HepG2 (cell line): ENCODE measurements around the gene GRB2. TPM values are rescaled to one million over a fixed set of nuclear protein-coding genes. Genes with fewer than 3 reads are reported as not detected.

ENCODE experiments used
- BCLAF1 ChIP-seq: fragments of 450-650 bp; IDR thresholded peaks from 2 replicates; pipeline ENCODE4 v1.6.1; 2017; ENCODE audit warnings: mild to moderate bottlenecking
- CBX1 ChIP-seq: IDR thresholded peaks from one replicate; pipeline ENCODE4 v1.6.1; 2016; ENCODE audit warnings: antibody characterized with exemption, low read depth
- CENPBD1 ChIP-seq: sonication (generic); formaldehyde crosslinking; IDR thresholded peaks from 2 replicates; pipeline ENCODE4 v1.8.0; 2022; ENCODE audit warnings: missing genetic modification reagents, low read depth, mild to moderate bottlenecking, borderline replicate concordance
- EEA1 ChIP-seq: sonication (generic); formaldehyde crosslinking; IDR thresholded peaks from 2 replicates; pipeline ENCODE4 v1.5.1; 2020; ENCODE audit warnings: mild to moderate bottlenecking, missing genetic modification reagents, borderline replicate concordance
- MZF1 ChIP-seq: sonication (generic); formaldehyde crosslinking; IDR thresholded peaks from 2 replicates; pipeline ENCODE4 v1.8.1; 2023; ENCODE audit warnings: mild to moderate bottlenecking, missing genetic modification reagents, borderline replicate concordance
- NFYC ChIP-seq: IDR thresholded peaks from 2 replicates; pipeline ENCODE4 v1.6.1; 2016; ENCODE audit warnings: missing genetic modification reagents, missing compliant biosample characterization
- NR3C1 ChIP-seq: sonication (generic); formaldehyde crosslinking; IDR thresholded peaks from 2 replicates; pipeline ENCODE4 v1.4.0; 2020; ENCODE audit warnings: missing genetic modification reagents
- NRL ChIP-seq: sonication (generic); formaldehyde crosslinking; IDR thresholded peaks from 2 replicates; pipeline ENCODE4 v1.5.0; 2020; ENCODE audit warnings: missing genetic modification reagents, mild to moderate bottlenecking, moderate library complexity, borderline replicate concordance
- PAF1 ChIP-seq: IDR thresholded peaks from 2 replicates; pipeline ENCODE4 v1.6.1; 2016; ENCODE audit warnings: missing genetic modification reagents, missing compliant biosample characterization
- POLR2G ChIP-seq: fragments of 200-400 bp; formaldehyde crosslinking; IDR thresholded peaks from 2 replicates; pipeline ENCODE4 v1.6.1; 2018; ENCODE audit warnings: mild to moderate bottlenecking, low read depth, low read length, moderate library complexity
- PRMT3 ChIP-seq: sonication (generic); formaldehyde crosslinking; IDR thresholded peaks from 2 replicates; pipeline ENCODE4 v1.8.1; 2022; ENCODE audit warnings: low read depth, mild to moderate bottlenecking, moderate library complexity, missing genetic modification reagents, borderline replicate concordance
- RBAK ChIP-seq: sonication (generic); formaldehyde crosslinking; IDR thresholded peaks from 2 replicates; pipeline ENCODE4 v1.5.1; 2020; ENCODE audit warnings: mild to moderate bottlenecking, missing genetic modification reagents
- SRF ChIP-seq: IDR thresholded peaks from 2 replicates; pipeline ENCODE4 v1.6.1; 2011; ENCODE audit warnings: mild to moderate bottlenecking, low read depth, low read length, moderate library complexity
- TFDP2 ChIP-seq: sonication (generic); formaldehyde crosslinking; IDR thresholded peaks from 2 replicates; pipeline ENCODE4 v1.4.0; 2020; ENCODE audit warnings: missing genetic modification reagents
- ZC3H13 ChIP-seq: sonication (generic); formaldehyde crosslinking; IDR thresholded peaks from 2 replicates; pipeline ENCODE4 v1.8.1; 2023; ENCODE audit warnings: mild to moderate bottlenecking, missing genetic modification reagents, moderate library complexity
- ZFP91 ChIP-seq: sonication (generic); formaldehyde crosslinking; IDR thresholded peaks from 2 replicates; pipeline ENCODE4 v1.9.0; 2022; ENCODE audit warnings: missing genetic modification reagents, mild to moderate bottlenecking, borderline replicate concordance
- ZKSCAN1 ChIP-seq: fragments of 150-350 bp; IDR thresholded peaks from 2 replicates; pipeline ENCODE4 v1.6.1; 2014; ENCODE audit warnings: low read length
- ZNF24 ChIP-seq: fragments of 450-650 bp; IDR thresholded peaks from 2 replicates; pipeline ENCODE4 v1.6.1; 2017; ENCODE audit warnings: antibody characterized with exemption, mild to moderate bottlenecking
- ZNF430 ChIP-seq: sonication (generic); formaldehyde crosslinking; IDR thresholded peaks from 2 replicates; pipeline ENCODE4 v1.9.0; 2021; ENCODE audit warnings: mild to moderate bottlenecking, missing genetic modification reagents
- ZNF431 ChIP-seq: sonication (generic); formaldehyde crosslinking; IDR thresholded peaks from 2 replicates; pipeline ENCODE4 v1.9.0; 2022; ENCODE audit warnings: missing genetic modification reagents, low read depth, mild to moderate bottlenecking, borderline replicate concordance
- ZNF652 ChIP-seq: IDR thresholded peaks from 2 replicates; pipeline ENCODE4 v1.6.1; 2016; ENCODE audit warnings: low read depth, borderline replicate concordance
- ZNF7 ChIP-seq: IDR thresholded peaks from 2 replicates; pipeline ENCODE4 v1.6.1; 2016; ENCODE audit warnings: missing biosample characterization, missing genetic modification reagents
- ZNF839 ChIP-seq: sonication (generic); formaldehyde crosslinking; IDR thresholded peaks from 2 replicates; pipeline ENCODE4 v1.4.0; 2020; ENCODE audit warnings: missing genetic modification reagents, mild to moderate bottlenecking, borderline replicate concordance
- polyA plus RNA-seq, 8 experiments: library from polyadenylated mRNA; depleted of rRNA in 3 of 8; stranded (reverse) in 7 of 8; unstranded in 1 of 8; fragments of >200 nt; fragmentation: Illumina TruSeq in 4 of 8; extraction: Trizol in 4 of 8; gene quantifications; 2 replicates each; pipeline versions ENCODE4 v1.2.1 to v1.2.3, GENCODE V29; 2011 to 2016; ENCODE audit warnings: low read depth in 4 of 8, missing spikeins in 1 of 8, mixed read lengths in 1 of 8; ENCODE audit not compliant: insufficient read depth in 1 of 8
- total RNA-seq, 5 experiments: library from RNA; depleted of rRNA; stranded (reverse); fragments of >200 nt; fragmentation: Illumina TruSeq; extraction: Trizol; gene quantifications; 2 replicates each; pipeline ENCODE4 v1.2.3, GENCODE V29; 2016; ENCODE audit warnings: low read depth in 1 of 5

GRB2 gene
- total and polyA plus RNA-seq, 2 of the 13 experiments (the other 11 are each of a cell fraction or from before 2014, with no cell fraction given): 84.6 to 92.3 TPM

- TF ChIP-seq PRMT3 (CRISPR knock-in tag): no peak
- 0 out of 2 replicates have a peak, but pooled peaks have one; percentile 21 for TF ChIP-seq ZNF7 (CRISPR knock-in tag)
- TF ChIP-seq CBX1: no peak
- 0 out of 2 replicates have a peak, but pooled peaks have one; percentile 42 for TF ChIP-seq NRL (CRISPR knock-in tag)
- TF ChIP-seq PAF1 (CRISPR knock-in tag): no peak
- TF ChIP-seq TFDP2 (CRISPR knock-in tag): peak; percentile 68
- TF ChIP-seq MZF1 (CRISPR knock-in tag): no peak
- no peak; the same call in 1 of the 2 replicates for TF ChIP-seq ZNF24
- TF ChIP-seq BCLAF1: no peak
- no peak for TF ChIP-seq SRF
- no peak for TF ChIP-seq RBAK (CRISPR knock-in tag)
- TF ChIP-seq ZFP91 (CRISPR knock-in tag): peak; percentile 80; the same call in 1 of the 2 replicates
- peak; percentile 49; the same call in 1 of the 2 replicates for TF ChIP-seq ZNF431 (CRISPR knock-in tag)
- TF ChIP-seq ZKSCAN1: no peak
- TF ChIP-seq EEA1 (CRISPR knock-in tag): no peak
- TF ChIP-seq POLR2G: peak; percentile 72
- no peak for TF ChIP-seq ZNF839 (CRISPR knock-in tag)
- TF ChIP-seq NR3C1: no peak
- TF ChIP-seq ZNF652 (CRISPR knock-in tag): no peak
- TF ChIP-seq NFYC (CRISPR knock-in tag): peak; percentile 9; the same call in 1 of the 2 replicates
- no peak for TF ChIP-seq CENPBD1 (CRISPR knock-in tag)
- TF ChIP-seq ZNF430 (CRISPR knock-in tag): no peak
- peak; percentile 87; the same call in 1 of the 2 replicates for TF ChIP-seq ZC3H13 (CRISPR knock-in tag)
Measured at GRCh38 chr17:75271233-75271954, 134.1 kb downstream of the GRB2 start (continued).
